ENCODE measurements around the gene CYP4Z1.
"Not testable (repeated sequence)": the region's sequence is repeated elsewhere in the genome, so short reads cannot be mapped to it uniquely, and the experiment has no call there.

CYP4Z1 gene

GRCh38 chr1:47137198-47137597 is 70.2 kb downstream of the CYP4Z1 start, which contains the start of gene CYP4A22:
Gene CYP4A22, plus strand, starts transcription at chr1:47137441. Its CDS starts 45 bp downstream, at chr1:47137486.
- Histone ChIP-seq H3K36me3 (ENCODE audit: insufficient read depth, insufficient read length, low read length) (no peaks in the 10 kb centered on the region), H3K9me3 (ENCODE audit: insufficient read depth, low read length) (no peaks in the 10 kb centered on the region), H3K27me3 (ENCODE audit: insufficient read depth, insufficient read length) (no peaks in the 10 kb centered on the region), H3K9ac (ENCODE audit: insufficient read length, low read depth) (no peak within 1 kb of the TSS), H3K4me1 (ENCODE audit: insufficient read depth, insufficient read length) (no peaks in the 10 kb centered on the region), H3K4me3 (ENCODE audit: insufficient read length, low read depth) (no peak within 1 kb of the TSS)
- TF ChIP-seq ZNF274 (IDR thresholded peaks at IDR 0.05; ENCODE audit: low read depth, low read length) (no peak), SUZ12 (IDR thresholded peaks at IDR 0.05; ENCODE audit: extremely low read depth, insufficient read depth, insufficient read length) (no peak), YY1 (IDR thresholded peaks at IDR 0.05; ENCODE audit: insufficient read depth, insufficient read length) (no peak)
- no peak for DNase-seq (ENCODE audit: low read depth, low spot score)

GRCh38 chr1:47137925-47138615 is 71.0 kb downstream of the CYP4Z1 start:
- H3K27me3 ChIP-seq (ENCODE audit: insufficient read depth, insufficient read length) = no peaks in the 10 kb centered on the region
- H3K4me3 ChIP-seq (ENCODE audit: insufficient read length, low read depth) = no peak overlapping the region
- H3K9ac ChIP-seq (ENCODE audit: insufficient read length, low read depth) = no peak overlapping the region
- no peaks in the 10 kb centered on the region for H3K36me3 ChIP-seq (ENCODE audit: insufficient read depth, insufficient read length, low read length)
- no peaks in the 10 kb centered on the region for H3K4me1 ChIP-seq (ENCODE audit: insufficient read depth, insufficient read length)
- H3K9me3 ChIP-seq (ENCODE audit: insufficient read depth, low read length) = no peaks in the 10 kb centered on the region
- no peak for TF ChIP-seq YY1 (IDR thresholded peaks at IDR 0.05; ENCODE audit: insufficient read depth, insufficient read length)
- no peak for TF ChIP-seq ZNF274 (IDR thresholded peaks at IDR 0.05; ENCODE audit: low read depth, low read length)
- no peak for TF ChIP-seq SUZ12 (IDR thresholded peaks at IDR 0.05; ENCODE audit: extremely low read depth, insufficient read depth, insufficient read length)
- no peak for DNase-seq (ENCODE audit: low read depth, low spot score)

GRCh38 chr1:47140358-47140757 is 73.3 kb downstream of the CYP4Z1 start:
- not testable (repeated sequence) for H3K9me3 ChIP-seq (ENCODE audit: insufficient read depth, low read length); H3K4me1 ChIP-seq (ENCODE audit: insufficient read depth, insufficient read length); DNase-seq (ENCODE audit: low read depth, low spot score); H3K4me3 ChIP-seq (ENCODE audit: insufficient read length, low read depth); H3K27me3 ChIP-seq (ENCODE audit: insufficient read depth, insufficient read length); H3K36me3 ChIP-seq (ENCODE audit: insufficient read depth, insufficient read length, low read length); H3K9ac ChIP-seq (ENCODE audit: insufficient read length, low read depth)

- not testable (repeated sequence) for H3K9me3 ChIP-seq (ENCODE audit: insufficient read depth, low read length); H3K36me3 ChIP-seq (ENCODE audit: insufficient read depth, insufficient read length, low read length); H3K27me3 ChIP-seq (ENCODE audit: insufficient read depth, insufficient read length); H3K4me1 ChIP-seq (ENCODE audit: insufficient read depth, insufficient read length); H3K4me3 ChIP-seq (ENCODE audit: insufficient read length, low read depth); H3K9ac ChIP-seq (ENCODE audit: insufficient read length, low read depth)
- peak; percentile 15 for DNase-seq (ENCODE audit: low read depth, low spot score)
Measured at GRCh38 chr1:47143654-47144053, 76.6 kb downstream of the CYP4Z1 start.

GRCh38 chr1:47146495-47146894 is 79.5 kb downstream of the CYP4Z1 start:
- H3K9me3 ChIP-seq (ENCODE audit: insufficient read depth, low read length); H3K27me3 ChIP-seq (ENCODE audit: insufficient read depth, insufficient read length); H3K4me3 ChIP-seq (ENCODE audit: insufficient read length, low read depth); H3K36me3 ChIP-seq (ENCODE audit: insufficient read depth, insufficient read length, low read length); H3K4me1 ChIP-seq (ENCODE audit: insufficient read depth, insufficient read length); H3K9ac ChIP-seq (ENCODE audit: insufficient read length, low read depth); DNase-seq (ENCODE audit: low read depth, low spot score): not testable (repeated sequence)

GRCh38 chr1:47147047-47147785 is 80.2 kb downstream of the CYP4Z1 start:
- Histone ChIP-seq H3K27me3 (ENCODE audit: insufficient read depth, insufficient read length) (no peaks in the 10 kb centered on the region), H3K9me3 (ENCODE audit: insufficient read depth, low read length) (no peaks in the 10 kb centered on the region), H3K4me1 (ENCODE audit: insufficient read depth, insufficient read length) (no peaks in the 10 kb centered on the region), H3K9ac (ENCODE audit: insufficient read length, low read depth) (no peak overlapping the region), H3K36me3 (ENCODE audit: insufficient read depth, insufficient read length, low read length) (no peaks in the 10 kb centered on the region), H3K4me3 (ENCODE audit: insufficient read length, low read depth) (no peak overlapping the region)
- DNase-seq (ENCODE audit: low read depth, low spot score) = no peak
- no peak for TF ChIP-seq ZNF274 (IDR thresholded peaks at IDR 0.05; ENCODE audit: low read depth, low read length)
- no peak for TF ChIP-seq SUZ12 (IDR thresholded peaks at IDR 0.05; ENCODE audit: extremely low read depth, insufficient read depth, insufficient read length)
- TF ChIP-seq YY1 (IDR thresholded peaks at IDR 0.05; ENCODE audit: insufficient read depth, insufficient read length) = no peak

GRCh38 chr1:47149162-47149561 is 82.1 kb downstream of the CYP4Z1 start:
- H3K9ac ChIP-seq (ENCODE audit: insufficient read length, low read depth); H3K4me3 ChIP-seq (ENCODE audit: insufficient read length, low read depth); H3K36me3 ChIP-seq (ENCODE audit: insufficient read depth, insufficient read length, low read length); H3K9me3 ChIP-seq (ENCODE audit: insufficient read depth, low read length); DNase-seq (ENCODE audit: low read depth, low spot score); H3K27me3 ChIP-seq (ENCODE audit: insufficient read depth, insufficient read length); H3K4me1 ChIP-seq (ENCODE audit: insufficient read depth, insufficient read length): not testable (repeated sequence)

GRCh38 chr1:47156457-47156856 is 89.4 kb downstream of the CYP4Z1 start:
- H3K9me3 ChIP-seq (ENCODE audit: insufficient read depth, low read length); H3K27me3 ChIP-seq (ENCODE audit: insufficient read depth, insufficient read length); H3K4me1 ChIP-seq (ENCODE audit: insufficient read depth, insufficient read length); DNase-seq (ENCODE audit: low read depth, low spot score); H3K9ac ChIP-seq (ENCODE audit: insufficient read length, low read depth); H3K36me3 ChIP-seq (ENCODE audit: insufficient read depth, insufficient read length, low read length); H3K4me3 ChIP-seq (ENCODE audit: insufficient read length, low read depth): not testable (repeated sequence)

GRCh38 chr1:47157957-47158356 is 90.9 kb downstream of the CYP4Z1 start:
- not testable (repeated sequence) for H3K9me3 ChIP-seq (ENCODE audit: insufficient read depth, low read length); H3K36me3 ChIP-seq (ENCODE audit: insufficient read depth, insufficient read length, low read length); DNase-seq (ENCODE audit: low read depth, low spot score); H3K4me3 ChIP-seq (ENCODE audit: insufficient read length, low read depth); H3K4me1 ChIP-seq (ENCODE audit: insufficient read depth, insufficient read length); H3K27me3 ChIP-seq (ENCODE audit: insufficient read depth, insufficient read length); H3K9ac ChIP-seq (ENCODE audit: insufficient read length, low read depth)
